K562 (cell line): ENCODE data around the gene TYRO3. TPM values are rescaled to one million over a fixed set of nuclear protein-coding genes. Genes with fewer than 3 reads are reported as not detected.

ENCODE experiments used
- ATAC-seq: fragments of 200-7000 bp; cut with Tn5 transposase; 3 replicates; pipeline ENCODE4 v1.9.1; 2020; ENCODE audit warnings: moderate library complexity
- BruUV-seq: library from RNA; stranded (reverse); fragments of 400-500 nt; replicated peaks from 2 replicates; lab custom pipeline; 2021; lab: Mats Ljungman, UMichigan
- CTCF ChIA-PET: fragments of 300-600 bp; formaldehyde crosslinking; extraction: SDS; loops from one replicate; lab custom pipeline; 2021; ENCODE audit warnings: low intra/inter-chr PET ratio; lab: Yijun Ruan, JAX
- POLR2A ChIA-PET: fragments of 300-600, 350-650 bp; sonication (Branson Sonifier 250); formaldehyde crosslinking; extraction: SDS; loops from one replicate; lab custom pipeline; 2021; ENCODE audit warnings: antibody characterized with exemption, inconsistent platforms; lab: Yijun Ruan, JAX
- DNase-seq, 4 experiments: peaks; one replicate each; pipeline versions ENCODE4 v3.0.0 to v3.0.0-alpha.2; 2011 to 2018; ENCODE audit warnings: low spot score in 3 of 4, mixed read lengths in 3 of 4; ENCODE audit errors: extremely low read depth in 1 of 4
- FAIRE-seq: peaks from 2 replicates; lab custom pipeline; 2011; peaks lifted over from hg19 to GRCh38; lab: Jason Lieb, UNC
- H2AFZ ChIP-seq: 2 replicates; pipeline ENCODE4 v1.6.0; 2011; ENCODE audit warnings: low read depth, low read length, control low read depth, inconsistent platforms
- H3K27ac ChIP-seq: fragments of 200-600 bp; 3 replicates; pipeline ENCODE4 v1.8.0; 2011; ENCODE audit warnings: low read depth, mild to moderate bottlenecking, control low read depth, inconsistent platforms, low read length, moderate library complexity, mixed read lengths; ENCODE audit errors: extremely low read depth
- H3K27me3 ChIP-seq, 2 experiments: fragments of 300-600 bp in 1 of 2; 2 replicates in 1 of 2; 3 replicates in 1 of 2; pipeline versions ENCODE4 v1.6.0 to v1.8.0; 2011; ENCODE audit warnings: inconsistent platforms in 2 of 2, low read length in 2 of 2, mild to moderate bottlenecking in 1 of 2, mixed read lengths in 1 of 2, moderate library complexity in 1 of 2; ENCODE audit not compliant: control insufficient read depth in 2 of 2, insufficient read depth in 2 of 2
- H3K36me3 ChIP-seq: fragments of 300-600 bp; 3 replicates; pipeline ENCODE4 v1.8.0; 2011; ENCODE audit warnings: mild to moderate bottlenecking, low read length, inconsistent platforms; ENCODE audit not compliant: control insufficient read depth, insufficient read depth
- H3K4me1 ChIP-seq, 2 experiments: fragments of 200-600 bp in 1 of 2; replicated peaks in 1 of 2; 2 replicates in 1 of 2; 3 replicates in 1 of 2; pipeline versions ENCODE4 v1.5.1 to v1.8.0; 2011; ENCODE audit warnings: inconsistent platforms in 2 of 2, low read length in 2 of 2, mild to moderate bottlenecking in 1 of 2, mixed read lengths in 1 of 2, moderate library complexity in 1 of 2; ENCODE audit not compliant: control insufficient read depth in 2 of 2, insufficient read depth in 2 of 2
- H3K4me2 ChIP-seq: 2 replicates; pipeline ENCODE4 v1.6.1; 2011; ENCODE audit warnings: low read length, control low read depth, inconsistent platforms, mixed read lengths; ENCODE audit not compliant: insufficient read depth
- H3K4me3 ChIP-seq: fragments of 200-600 bp; sonication (generic), shearing (Covaris generic); 2 replicates; pipeline ENCODE4 v1.5.1; 2016; ENCODE audit warnings: control low read depth, inconsistent platforms
- H3K79me2 ChIP-seq: fragments of 200-600 bp; 3 replicates; pipeline ENCODE4 v1.8.0; 2011; ENCODE audit warnings: low read length, inconsistent platforms; ENCODE audit not compliant: control insufficient read depth, insufficient read depth
- H3K9ac ChIP-seq, 2 experiments: 2 replicates each; pipeline versions ENCODE4 v1.6.0 to v1.6.1; 2011; ENCODE audit warnings: low read depth in 2 of 2, low read length in 2 of 2, control low read depth in 1 of 2, inconsistent platforms in 1 of 2, mild to moderate bottlenecking in 1 of 2, mixed read lengths in 1 of 2; ENCODE audit not compliant: insufficient read depth in 1 of 2
- H3K9me1 ChIP-seq: one replicate; pipeline ENCODE4 v1.6.0; 2011; ENCODE audit warnings: inconsistent platforms, mild to moderate bottlenecking, low read length, moderate library complexity; ENCODE audit not compliant: control insufficient read depth, insufficient read depth
- H3K9me3 ChIP-seq: replicated peaks from 2 replicates; pipeline ENCODE4 v1.5.1; 2011; ENCODE audit warnings: low read depth, low read length, inconsistent platforms; ENCODE audit not compliant: control insufficient read depth, insufficient read depth
- H4K20me1 ChIP-seq: replicated peaks from 2 replicates; pipeline ENCODE4 v1.6.1; 2011; ENCODE audit warnings: low read length, inconsistent platforms, mixed read lengths; ENCODE audit not compliant: control insufficient read depth, insufficient read depth
- EGR1 ChIP-seq: fragments of 450-650 bp; conservative IDR thresholded peaks from 2 replicates; pipeline ENCODE4 v1.6.1; 2017; ENCODE audit warnings: mild to moderate bottlenecking
- FOXO4 ChIP-seq: fragments of 450-650 bp; formaldehyde crosslinking; IDR thresholded peaks from 2 replicates; pipeline ENCODE4 v1.4.0; 2020; ENCODE audit warnings: mild to moderate bottlenecking, moderate library complexity
- MAX ChIP-seq: sonication (generic); formaldehyde crosslinking; IDR thresholded peaks from 2 replicates; pipeline ENCODE4 v1.9.0; 2022; ENCODE audit warnings: mild to moderate bottlenecking, missing genetic modification reagents
- MCM3 ChIP-seq: fragments of 450-650 bp; IDR thresholded peaks from 2 replicates; pipeline ENCODE4 v1.6.1; 2016
- NR0B1 ChIP-seq: fragments of 450-650 bp; IDR thresholded peaks from one replicate; pipeline ENCODE4 v1.6.1; 2018; ENCODE audit warnings: mild to moderate bottlenecking, moderate library complexity; ENCODE audit not compliant: partially characterized antibody
- PCBP2 ChIP-seq: fragments of 200-400 bp; formaldehyde crosslinking; IDR thresholded peaks from 2 replicates; pipeline ENCODE4 v1.6.1; 2018; ENCODE audit warnings: low read length, low read depth, mild to moderate bottlenecking, moderate library complexity; ENCODE audit not compliant: poor library complexity, severe bottlenecking
- RCOR1 ChIP-seq, 2 experiments: IDR thresholded peaks; 2 replicates each; pipeline ENCODE4 v1.6.1; 2012; ENCODE audit warnings: low read depth in 2 of 2, low read length in 2 of 2, borderline replicate concordance in 1 of 2, improper control_type of control experiment in 1 of 2
- REST ChIP-seq, 2 experiments: fragments of 450-650 bp; formaldehyde crosslinking in 1 of 2; IDR thresholded peaks; 2 replicates each; pipeline versions ENCODE4 v1.4.0 to v1.6.1; 2014 to 2020; ENCODE audit warnings: mild to moderate bottlenecking in 2 of 2, borderline replicate concordance in 1 of 2, low read depth in 1 of 2
- SETDB1 ChIP-seq: IDR thresholded peaks from one replicate; pipeline ENCODE4 v1.6.1; 2012; ENCODE audit warnings: low read length, control low read depth, inconsistent platforms
- THRAP3 ChIP-seq: fragments of 450-650 bp; IDR thresholded peaks from 2 replicates; pipeline ENCODE4 v1.6.1; 2016; ENCODE audit warnings: mild to moderate bottlenecking, inconsistent platforms, borderline replicate concordance
- TSC22D4 ChIP-seq: fragments of 450-650 bp; IDR thresholded peaks from 2 replicates; pipeline ENCODE4 v1.6.1; 2016; ENCODE audit warnings: missing genetic modification characterization, missing biosample characterization, control low read depth
- WGBS: fragments of 100-300 bp; shearing (Covaris generic); methylation state at CpG from one replicate; pipeline ENCODE4 v1.1.6; 2016; ENCODE audit warnings: low coverage, mixed read lengths; ENCODE audit not compliant: insufficient coverage; ENCODE audit errors: missing lambda C conversion rate; 5-methylcytosine and 5-hydroxymethylcytosine counted together
- in situ Hi-C: fragments of 300-500 bp; cut with MboI; formaldehyde crosslinking; loops from 4 replicates; pipeline ENCODE4 v1.15.0; 2018; ENCODE audit warnings: inconsistent platforms, mixed read lengths
- intact Hi-C: fragments of 100-400 bp; cut with micrococcal nuclease; formaldehyde crosslinking; loops from 2 replicates; pipeline ENCODE4 v1.14.2; 2022
- polyA plus RNA-seq, 8 experiments: library from polyadenylated mRNA; depleted of rRNA in 4 of 8; stranded (reverse) in 5 of 8; unstranded in 3 of 8; fragments of >200 nt; fragmentation: Nextera tagmentation in 2 of 8; fragmentation: Illumina TruSeq in 1 of 8; extraction: Ambion mirVana in 2 of 8; extraction: Trizol in 1 of 8; gene quantifications; 2 replicates each; pipeline versions ENCODE4 v1.2.1 to v1.2.3, GENCODE V29; 2011 to 2014; ENCODE audit warnings: inconsistent platforms in 1 of 8, missing spikeins in 1 of 8
- total RNA-seq, 7 experiments: library from RNA; depleted of rRNA in 6 of 7; stranded (reverse); fragments of >200 nt in 6 of 7; fragmentation: Illumina TruSeq in 2 of 7; extraction: Trizol in 2 of 7; gene quantifications; 2 replicates each; pipeline versions ENCODE4 v1.2.1 to v1.2.3, GENCODE V29; 2011 to 2021; ENCODE audit warnings: low replicate concordance in 1 of 7

TYRO3 gene
- total and polyA plus RNA-seq, 9 of the 15 experiments (the other 6 are each of a cell fraction or from before 2014, with no cell fraction given), result 2.6 to 39.6 (median 18.6) TPM

GRCh38 chr15:41581110-41581509 lies 22.1 kb downstream of the TYRO3 start:
- 28% methylated on average over 2 of the region's 2 CpGs for WGBS
- CTCF ChIA-PET, result interaction anchor here (2.5 kb wide), 1 partner anchor 230 kb away, joined by 12 read pairs; no protein-coding TSS in a partner anchor
- in situ Hi-C loops, result no loop called here
- no peak for TF ChIP-seq SETDB1
- peak; percentile 63; the same call in 1 of the 2 replicates for TF ChIP-seq REST (IDR thresholded peaks at IDR 0.05; ENCODE audit: borderline replicate concordance)
- no peak for TF ChIP-seq REST (CRISPR knock-in tag; IDR thresholded peaks at IDR 0.05; ENCODE audit: low read depth)
- no peak for TF ChIP-seq FOXO4 (CRISPR knock-in tag)
- TF ChIP-seq EGR1, result no peak
- no peak for TF ChIP-seq RCOR1 (IDR thresholded peaks at IDR 0.05; ENCODE audit: borderline replicate concordance in 1 of 2, low read depth in 2 of 2, low read length in 2 of 2)
- TF ChIP-seq THRAP3, result no peak
- TF ChIP-seq MAX (CRISPR knock-in tag), result peak; percentile 78
- TF ChIP-seq PCBP2, result no peak
- no peak for TF ChIP-seq NR0B1
- no peak for TF ChIP-seq MCM3
- TF ChIP-seq TSC22D4 (tag), result no peak

More at GRCh38 chr15:41581110-41581509, 22.1 kb downstream of the TYRO3 start:
- Histone ChIP-seq H3K36me3 (no peaks in the 10 kb centered on the region; the same call in 2 of the 3 replicates), H3K4me2 (no peak overlapping the region), H2AFZ (no peak overlapping the region), H3K27me3 (no peaks in the 10 kb centered on the region), H3K9ac (no peak overlapping the region; a peak in 1 of 4 replicates), H3K27ac (no peak overlapping the region), H3K4me3 (no peak overlapping the region), H3K9me1 (no peaks in the 10 kb centered on the region), H3K79me2 (no peaks in the 10 kb centered on the region), H3K4me1 (no peaks in the 10 kb centered on the region; a peak in 1 of 5 replicates), H3K9me3 (no peaks in the 10 kb centered on the region), H4K20me1 (no peaks in the 10 kb centered on the region)
- peak; percentile 86 for ATAC-seq
- no TSS peak for BruUV-seq
- peak; percentile 58 for FAIRE-seq
- peak; percentile 27 to 58 (median 40) for DNase-seq
- intact Hi-C loops, result no loop called here
- POLR2A ChIA-PET, result interaction anchor here (0.9 to 3.4 kb wide), 4 partner anchors 9 to 18 kb away, joined by 3 to 8 read pairs (median 5); no protein-coding TSS in a partner anchor
